ENCODE measurements around the gene SMIM20. TPM values are rescaled to one million over a fixed set of nuclear protein-coding genes. Genes with fewer than 3 reads are reported as not detected.

The SMIM20 gene
- total and polyA plus RNA-seq, 11 donors: 27.4 to 50.8 (median 40.3) TPM

DNA sequence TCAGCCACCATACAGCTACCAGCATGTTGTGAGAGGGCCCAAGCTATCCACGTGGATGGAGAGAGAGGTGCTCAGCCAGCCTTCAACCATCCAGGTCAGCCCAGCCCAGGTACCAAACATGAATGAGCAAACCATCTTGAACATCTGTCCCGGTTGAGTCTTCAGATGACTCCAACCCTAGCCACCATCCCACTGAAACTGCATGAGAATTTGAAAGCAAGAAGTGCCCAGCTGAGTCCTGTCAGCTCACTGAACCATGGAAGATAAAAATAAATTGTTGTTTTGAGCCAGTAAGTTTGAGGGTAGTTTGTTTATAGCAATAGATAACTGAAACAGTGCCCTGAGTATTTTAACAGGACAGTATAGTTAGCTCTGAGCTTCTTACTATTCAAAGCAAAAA lies 43.9 kb upstream of the SMIM20 start:
- H3K36me3 ChIP-seq: no peaks in the 10 kb centered on the region
- H3K27ac ChIP-seq: no peak overlapping the region
- TF ChIP-seq, protein P1, sequence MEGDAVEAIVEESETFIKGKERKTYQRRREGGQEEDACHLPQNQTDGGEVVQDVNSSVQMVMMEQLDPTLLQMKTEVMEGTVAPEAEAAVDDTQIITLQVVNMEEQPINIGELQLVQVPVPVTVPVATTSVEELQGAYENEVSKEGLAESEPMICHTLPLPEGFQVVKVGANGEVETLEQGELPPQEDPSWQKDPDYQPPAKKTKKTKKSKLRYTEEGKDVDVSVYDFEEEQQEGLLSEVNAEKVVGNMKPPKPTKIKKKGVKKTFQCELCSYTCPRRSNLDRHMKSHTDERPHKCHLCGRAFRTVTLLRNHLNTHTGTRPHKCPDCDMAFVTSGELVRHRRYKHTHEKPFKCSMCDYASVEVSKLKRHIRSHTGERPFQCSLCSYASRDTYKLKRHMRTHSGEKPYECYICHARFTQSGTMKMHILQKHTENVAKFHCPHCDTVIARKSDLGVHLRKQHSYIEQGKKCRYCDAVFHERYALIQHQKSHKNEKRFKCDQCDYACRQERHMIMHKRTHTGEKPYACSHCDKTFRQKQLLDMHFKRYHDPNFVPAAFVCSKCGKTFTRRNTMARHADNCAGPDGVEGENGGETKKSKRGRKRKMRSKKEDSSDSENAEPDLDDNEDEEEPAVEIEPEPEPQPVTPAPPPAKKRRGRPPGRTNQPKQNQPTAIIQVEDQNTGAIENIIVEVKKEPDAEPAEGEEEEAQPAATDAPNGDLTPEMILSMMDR (IDR thresholded peaks at IDR 0.05): no peak
- TF ChIP-seq POLR2A (IDR thresholded peaks at IDR 0.05): no peak
- intact Hi-C loops (cut with DNase I): loop anchor here in 1 of 10 donors (2.0 kb wide), 1 partner anchor 41 kb away; no protein-coding TSS in a partner anchor
- no peaks in the 10 kb centered on the region for H3K27me3 ChIP-seq
- no peaks in the 10 kb centered on the region for H3K4me1 ChIP-seq
- H3K4me3 ChIP-seq: no peak overlapping the region
- ATAC-seq: no peak
- DNase-seq: no peak
- 80 to 100% (median 92%) methylated on average over 2 of the region's 2 CpGs for WGBS, 4 donors
- no peaks in the 10 kb centered on the region for H3K9me3 ChIP-seq

DNA sequence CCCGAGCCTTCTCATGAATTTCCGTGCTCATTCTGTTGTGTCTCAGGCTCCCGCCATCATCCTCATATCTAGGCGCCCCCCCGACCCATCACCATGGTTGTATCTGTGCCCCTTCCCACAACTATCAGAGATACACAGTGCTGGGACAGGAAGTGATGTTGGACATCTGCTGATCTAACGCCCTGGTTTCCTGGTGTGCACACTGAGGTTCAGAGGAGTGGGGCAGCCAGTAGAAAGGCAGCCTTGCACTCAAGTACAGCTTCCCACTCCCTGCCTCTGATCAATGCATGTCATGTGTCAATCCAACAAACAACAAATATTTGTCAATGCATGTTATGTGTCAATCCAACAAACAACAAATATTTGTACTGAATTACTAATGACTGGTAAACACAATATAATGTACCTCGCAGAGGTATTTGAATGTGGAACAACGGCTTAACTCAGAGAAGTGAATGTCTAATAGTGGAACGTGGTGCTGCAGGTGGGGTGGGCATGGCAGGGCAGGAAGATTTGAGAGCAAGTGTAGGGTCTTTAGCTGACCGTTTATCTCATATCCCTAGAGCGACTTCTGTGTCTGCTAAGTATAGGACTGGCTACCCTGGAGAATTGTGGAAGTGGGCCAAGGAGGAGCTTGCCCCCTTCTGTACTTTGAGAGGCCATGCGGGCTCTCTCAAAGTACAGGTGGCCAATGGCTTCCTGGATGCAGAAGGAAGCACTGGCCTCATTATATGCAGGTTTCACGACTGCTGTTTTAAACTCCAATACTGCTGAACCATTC lies 41.0 kb upstream of the SMIM20 start:
- intact Hi-C loops (cut with DNase I): no loop called here
- ATAC-seq (no peak), DNase-seq (no peak)
- Histone ChIP-seq H3K9me3 (no peaks in the 10 kb centered on the region), H3K4me1 (no peaks in the 10 kb centered on the region), H3K27me3 (no peaks in the 10 kb centered on the region), H3K4me3 (no peak overlapping the region), H3K36me3 (no peaks in the 10 kb centered on the region), H3K27ac (no peak overlapping the region)
- 82 to 86% (median 83%) methylated on average over 13 of the region's 13 CpGs for WGBS, 4 donors
- TF ChIP-seq, protein P1 (IDR thresholded peaks at IDR 0.05): no peak
- no peak for TF ChIP-seq POLR2A (IDR thresholded peaks at IDR 0.05)

DNA sequence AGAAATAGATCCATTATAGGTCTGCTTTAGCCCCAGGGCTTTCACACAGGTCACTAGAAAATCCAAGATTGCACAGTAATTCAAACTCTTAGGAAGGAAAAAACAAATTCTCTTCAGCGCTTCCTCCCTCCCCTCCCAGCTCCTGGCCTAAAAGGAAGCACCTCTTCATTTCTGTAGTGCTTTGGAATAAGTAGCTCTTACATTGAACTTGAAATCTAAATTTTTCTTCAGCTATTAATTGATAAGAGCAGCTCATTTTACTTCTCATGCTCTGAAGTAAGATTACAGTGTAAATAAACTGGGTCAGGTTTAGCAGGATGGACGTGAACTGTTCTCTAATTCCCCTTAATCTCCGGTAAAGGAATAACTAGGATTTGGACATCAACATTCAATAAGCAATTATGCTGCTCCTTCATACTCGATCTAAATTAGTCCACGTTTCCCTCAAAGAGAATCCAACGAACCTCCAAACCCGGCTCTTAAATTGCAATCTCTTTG lies 40.3 kb upstream of the SMIM20 start:
- whole genome bisulfite sequencing, 4 donors: 88 to 92% (median 90%) methylated on average over 7 of the region's 7 CpGs
- TF ChIP-seq, protein P1 (IDR thresholded peaks at IDR 0.05): no peak
- no peak for TF ChIP-seq POLR2A (IDR thresholded peaks at IDR 0.05)

DNA sequence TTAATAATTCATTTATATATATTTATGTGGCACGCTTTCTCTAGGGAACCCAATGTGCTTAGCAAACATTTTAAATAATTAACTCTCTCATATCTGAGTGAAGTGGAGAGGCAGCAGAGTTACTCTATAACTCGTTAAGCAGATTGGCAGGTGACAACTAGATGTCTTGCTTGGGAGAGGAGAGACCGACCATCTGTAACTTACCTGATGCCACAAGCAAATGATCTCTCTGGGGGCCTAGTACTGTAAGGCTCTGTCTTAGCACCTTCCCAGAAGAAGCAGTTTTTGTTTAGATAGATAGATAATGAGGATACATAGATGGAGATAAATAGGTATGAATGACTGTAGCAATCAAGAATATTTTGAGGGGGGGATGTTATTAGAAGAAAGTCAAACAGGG lies 39.4 kb upstream of the SMIM20 start:
- intact Hi-C loops (cut with DNase I): no loop called here
- Histone ChIP-seq H3K4me3 (no peak overlapping the region), H3K27me3 (no peaks in the 10 kb centered on the region), H3K4me1 (no peaks in the 10 kb centered on the region), H3K27ac (no peak overlapping the region), H3K9me3 (no peaks in the 10 kb centered on the region), H3K36me3 (no peaks in the 10 kb centered on the region)
- WGBS, 4 donors: 91 to 98% (median 96%) methylated on average over 3 of the region's 3 CpGs
- no peak for DNase-seq
- no peak for ATAC-seq
- TF ChIP-seq, protein P1 (IDR thresholded peaks at IDR 0.05): no peak
- TF ChIP-seq POLR2A (IDR thresholded peaks at IDR 0.05): no peak

More for the DNA sequence above, 40.3 kb upstream of the SMIM20 start:
- DNase-seq (no peak), ATAC-seq (no peak)
- Histone ChIP-seq H3K4me3 (no peak overlapping the region), H3K4me1 (no peaks in the 10 kb centered on the region), H3K27me3 (no peaks in the 10 kb centered on the region), H3K27ac (no peak overlapping the region), H3K9me3 (no peaks in the 10 kb centered on the region), H3K36me3 (no peaks in the 10 kb centered on the region)
- intact Hi-C loops (cut with DNase I): no loop called here
